PC-3 (cell line): ENCODE data around the gene CDH9. TPM values are rescaled to one million over a fixed set of nuclear protein-coding genes. Genes with fewer than 3 reads are reported as not detected.

Experiments
- ATAC-seq: fragments of 200-7000 bp; cut with Tn5 transposase; 2 replicates; pipeline ENCODE4 v1.9.1; 2020; ENCODE audit warnings: mild to moderate bottlenecking, moderate library complexity
- BruUV-seq: library from RNA; stranded (reverse); fragments of 400-500 nt; replicated peaks from 2 replicates; lab custom pipeline; 2021; lab: Mats Ljungman, UMichigan
- CTCF ChIA-PET: fragments of 300-600 bp; sonication (Branson Sonifier 250); formaldehyde crosslinking; loops from one replicate; lab custom pipeline; 2022; ENCODE audit warnings: antibody characterized with exemption; lab: Charles Lee
- POLR2A ChIA-PET: fragments of 300-600 bp; sonication (Branson Sonifier 250); formaldehyde crosslinking; loops from one replicate; lab custom pipeline; 2022; ENCODE audit warnings: antibody characterized with exemption; ENCODE audit not compliant: unreplicated experiment; lab: Charles Lee
- DNase-seq: peaks from one replicate; pipeline ENCODE4 v3.0.0-alpha.2; 2015
- H2AFZ ChIP-seq: fragments of 300-600 bp; sonication (generic); 2 replicates; pipeline ENCODE4 v1.6.0; 2016; ENCODE audit warnings: antibody characterized with exemption, low read length
- H3F3A ChIP-seq: fragments of 300-600 bp; sonication (generic); one replicate; pipeline ENCODE4 v1.6.0; 2017; ENCODE audit warnings: antibody characterized with exemption, low read length, control low read depth, mild to moderate bottlenecking; ENCODE audit not compliant: unreplicated experiment
- H3K27ac ChIP-seq: fragments of 300-600 bp; sonication (generic); 2 replicates; pipeline ENCODE4 v1.5.1; 2016; ENCODE audit warnings: mild to moderate bottlenecking, low read length
- H3K27me3 ChIP-seq: fragments of 300-600 bp; sonication (generic); 2 replicates; pipeline ENCODE4 v1.6.1; 2016; ENCODE audit warnings: low read length, mixed read lengths
- H3K36me3 ChIP-seq: fragments of 300-600 bp; sonication (generic); 2 replicates; pipeline ENCODE4 v1.6.1; 2016; ENCODE audit warnings: low read depth, mixed run types, low read length, mixed read lengths
- H3K4me1 ChIP-seq: fragments of 300-600 bp; sonication (generic); 2 replicates; pipeline ENCODE4 v1.5.1; 2016; ENCODE audit warnings: low read length; ENCODE audit not compliant: insufficient read depth
- H3K4me2 ChIP-seq: fragments of 300-600 bp; sonication (generic); 2 replicates; pipeline ENCODE4 v1.6.0; 2016; ENCODE audit warnings: low read length
- H3K4me3 ChIP-seq: fragments of 300-600 bp; sonication (generic); 2 replicates; pipeline ENCODE4 v1.5.1; 2016; ENCODE audit warnings: mild to moderate bottlenecking, low read length, mixed read lengths
- H3K79me2 ChIP-seq: fragments of 300-600 bp; sonication (generic); 2 replicates; pipeline ENCODE4 v1.6.1; 2017; ENCODE audit warnings: low read length, mixed read lengths
- H3K9ac ChIP-seq: fragments of 300-600 bp; sonication (generic); 2 replicates; pipeline ENCODE4 v1.6.0; 2016; ENCODE audit warnings: mild to moderate bottlenecking, low read length
- H3K9me2 ChIP-seq: fragments of 300-600 bp; sonication (generic); replicated peaks from 2 replicates; pipeline ENCODE4 v1.6.1; 2016; ENCODE audit warnings: mixed run types, low read length, mixed read lengths
- H3K9me3 ChIP-seq: fragments of 300-600 bp; sonication (generic); 2 replicates; pipeline ENCODE4 v1.6.1; 2016; ENCODE audit warnings: low read length, mixed read lengths
- H4K20me1 ChIP-seq: fragments of 300-600 bp; sonication (generic); 2 replicates; pipeline ENCODE4 v1.6.1; 2016; ENCODE audit warnings: low read length, mixed read lengths
- EZH2 ChIP-seq: fragments of 300-600 bp; sonication (generic); IDR thresholded peaks from one replicate; pipeline ENCODE4 v1.6.1; 2017; ENCODE audit warnings: antibody characterized with exemption, mild to moderate bottlenecking, low read length; ENCODE audit not compliant: unreplicated experiment
- EZH2phosphoT487 ChIP-seq: fragments of 300-600 bp; sonication (generic); IDR thresholded peaks from 2 replicates; pipeline ENCODE4 v1.6.1; 2018; ENCODE audit warnings: mild to moderate bottlenecking, antibody characterized with exemption, low read length, borderline replicate concordance
- intact Hi-C: fragments of 100-400 bp; cut with micrococcal nuclease; formaldehyde crosslinking; loops from 2 replicates; pipeline ENCODE4 v1.9.0; 2023
- total RNA-seq: library from RNA; depleted of rRNA; stranded (reverse); fragments of >200 nt; gene quantifications from 2 replicates; pipeline ENCODE4 v1.2.3, GENCODE V29; 2014
- TF ChIP-seq, protein P1 (sequence below): fragments of 300-600 bp; sonication (generic); conservative IDR thresholded peaks from 2 replicates; pipeline ENCODE4 v1.5.1; 2017; ENCODE audit warnings: antibody characterized with exemption, low read depth, mild to moderate bottlenecking, low read length

CDH9 gene
- total RNA-seq, 1 experiment from 2014 or later = not detected

DNA sequence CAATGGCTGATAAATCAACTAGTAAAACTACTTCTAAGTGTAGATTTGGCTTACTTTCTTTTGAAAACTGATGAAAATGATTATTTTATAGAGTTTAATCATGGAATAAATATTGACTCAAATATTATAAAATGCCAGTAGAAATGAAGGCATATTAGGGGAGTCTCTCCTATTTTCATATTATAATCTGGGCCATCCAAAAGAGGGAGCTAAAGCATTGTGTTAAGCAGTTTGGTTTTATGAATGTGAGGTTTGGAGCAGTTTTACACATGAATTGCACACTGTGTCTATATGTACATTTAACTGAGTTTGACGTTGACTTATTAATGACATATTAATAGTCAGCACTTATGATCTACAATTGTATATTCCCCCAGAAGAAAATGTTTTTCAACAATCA, 17.4 kb downstream of the CDH9 start:
- no peak overlapping the region for H3K27ac ChIP-seq
- H3K9me2 ChIP-seq = no peaks in the 10 kb centered on the region
- no peak for TF ChIP-seq EZH2phosphoT487
- TF ChIP-seq, protein P1, sequence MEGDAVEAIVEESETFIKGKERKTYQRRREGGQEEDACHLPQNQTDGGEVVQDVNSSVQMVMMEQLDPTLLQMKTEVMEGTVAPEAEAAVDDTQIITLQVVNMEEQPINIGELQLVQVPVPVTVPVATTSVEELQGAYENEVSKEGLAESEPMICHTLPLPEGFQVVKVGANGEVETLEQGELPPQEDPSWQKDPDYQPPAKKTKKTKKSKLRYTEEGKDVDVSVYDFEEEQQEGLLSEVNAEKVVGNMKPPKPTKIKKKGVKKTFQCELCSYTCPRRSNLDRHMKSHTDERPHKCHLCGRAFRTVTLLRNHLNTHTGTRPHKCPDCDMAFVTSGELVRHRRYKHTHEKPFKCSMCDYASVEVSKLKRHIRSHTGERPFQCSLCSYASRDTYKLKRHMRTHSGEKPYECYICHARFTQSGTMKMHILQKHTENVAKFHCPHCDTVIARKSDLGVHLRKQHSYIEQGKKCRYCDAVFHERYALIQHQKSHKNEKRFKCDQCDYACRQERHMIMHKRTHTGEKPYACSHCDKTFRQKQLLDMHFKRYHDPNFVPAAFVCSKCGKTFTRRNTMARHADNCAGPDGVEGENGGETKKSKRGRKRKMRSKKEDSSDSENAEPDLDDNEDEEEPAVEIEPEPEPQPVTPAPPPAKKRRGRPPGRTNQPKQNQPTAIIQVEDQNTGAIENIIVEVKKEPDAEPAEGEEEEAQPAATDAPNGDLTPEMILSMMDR = peak; percentile 73
- H3F3A ChIP-seq = no peaks in the 10 kb centered on the region
- ChIA-PET CTCF (interaction anchor here (0.5 kb wide), 1 partner anchor 373 kb away, joined by 3 read pairs; no protein-coding TSS in a partner anchor), POLR2A (no interaction called here)
- H4K20me1 ChIP-seq = no peaks in the 10 kb centered on the region
- DNase-seq (peak; percentile 61), ATAC-seq (peak; percentile 72)
- H3K4me1 ChIP-seq = peaks cover 4% of the 10 kb centered on the region
- H3K4me2 ChIP-seq = no peak overlapping the region
- no TSS peak for BruUV-seq
- H3K9me3 ChIP-seq = no peaks in the 10 kb centered on the region
- H3K4me3 ChIP-seq = no peak overlapping the region
- no peaks in the 10 kb centered on the region for H3K27me3 ChIP-seq
- H2AFZ ChIP-seq = no peak overlapping the region
- intact Hi-C loops = loop anchor here (5.0 to 10.0 kb wide), 7 partner anchors 384 to 1874 kb away; no protein-coding TSS in a partner anchor
- no peaks in the 10 kb centered on the region for H3K79me2 ChIP-seq
- H3K36me3 ChIP-seq = no peaks in the 10 kb centered on the region
- H3K9ac ChIP-seq = no peak overlapping the region

GRCh38 chr5:27015758-27016157, 22.6 kb downstream of the CDH9 start:
- CTCF ChIA-PET = no interaction called here
- Histone ChIP-seq H3K36me3 (no peaks in the 10 kb centered on the region), H3K9me2 (no peaks in the 10 kb centered on the region), H3K9me3 (no peaks in the 10 kb centered on the region), H3K27ac (no peak overlapping the region), H3K79me2 (no peaks in the 10 kb centered on the region), H3K4me1 (peaks cover 8% of the 10 kb centered on the region), H3K9ac (no peak overlapping the region), H3K4me2 (no peak overlapping the region), H4K20me1 (no peaks in the 10 kb centered on the region), H2AFZ (no peak overlapping the region), H3K27me3 (no peaks in the 10 kb centered on the region), H3F3A (no peaks in the 10 kb centered on the region), H3K4me3 (no peak overlapping the region)
- no TSS peak for BruUV-seq
- DNase-seq (peak; percentile 47), ATAC-seq (peak; percentile 20; the same call in 1 of the 2 replicates)
- intact Hi-C loops = no loop called here
- POLR2A ChIA-PET = no interaction called here
- TF ChIP-seq, protein P1 = no peak
- TF ChIP-seq EZH2phosphoT487 (no peak), EZH2 (no peak)

GRCh38 chr5:27011274-27011673, 27.1 kb downstream of the CDH9 start:
- ChIA-PET CTCF (no interaction called here), POLR2A (no interaction called here)
- Histone ChIP-seq H3K27me3 (no peaks in the 10 kb centered on the region), H3K4me3 (no peak overlapping the region), H3K4me2 (no peak overlapping the region), H4K20me1 (no peaks in the 10 kb centered on the region), H3K9me2 (no peaks in the 10 kb centered on the region), H3K4me1 (peaks cover 28% of the 10 kb centered on the region), H2AFZ (no peak overlapping the region), H3K27ac (no peak overlapping the region), H3K36me3 (no peaks in the 10 kb centered on the region), H3K79me2 (no peaks in the 10 kb centered on the region), H3K9ac (no peak overlapping the region), H3F3A (peaks cover 3% of the 10 kb centered on the region), H3K9me3 (no peaks in the 10 kb centered on the region)
- intact Hi-C loops = no loop called here
- TF ChIP-seq, protein P1 = no peak
- TF ChIP-seq EZH2phosphoT487 (no peak), EZH2 (no peak)
- BruUV-seq = no TSS peak
- DNase-seq (no peak), ATAC-seq (no peak)
